HG03135 (cell line): ENCODE results near the gene SLC16A5.
"Not testable (repeated sequence)": the region's sequence is repeated elsewhere in the genome, so short reads cannot be mapped to it uniquely, and the experiment has no call there.

ENCODE experiments used
- ATAC-seq: cut with Tn5 transposase; IDR thresholded peaks from one replicate; pipeline ENCODE4 v1.9.1; 2021; ENCODE audit warnings: mild to moderate bottlenecking, moderate library complexity; ENCODE audit not compliant: unreplicated experiment

The SLC16A5 gene

GRCh38 chr17:75131278-75132017 is 43.7 kb downstream of the SLC16A5 start, which contains the start of gene NT5C:
TSS of gene NT5C (minus strand) at chr17:75131742. CDS start at chr17:75131707, 35 bp downstream.
- peak; percentile 75 for ATAC-seq

DNA sequence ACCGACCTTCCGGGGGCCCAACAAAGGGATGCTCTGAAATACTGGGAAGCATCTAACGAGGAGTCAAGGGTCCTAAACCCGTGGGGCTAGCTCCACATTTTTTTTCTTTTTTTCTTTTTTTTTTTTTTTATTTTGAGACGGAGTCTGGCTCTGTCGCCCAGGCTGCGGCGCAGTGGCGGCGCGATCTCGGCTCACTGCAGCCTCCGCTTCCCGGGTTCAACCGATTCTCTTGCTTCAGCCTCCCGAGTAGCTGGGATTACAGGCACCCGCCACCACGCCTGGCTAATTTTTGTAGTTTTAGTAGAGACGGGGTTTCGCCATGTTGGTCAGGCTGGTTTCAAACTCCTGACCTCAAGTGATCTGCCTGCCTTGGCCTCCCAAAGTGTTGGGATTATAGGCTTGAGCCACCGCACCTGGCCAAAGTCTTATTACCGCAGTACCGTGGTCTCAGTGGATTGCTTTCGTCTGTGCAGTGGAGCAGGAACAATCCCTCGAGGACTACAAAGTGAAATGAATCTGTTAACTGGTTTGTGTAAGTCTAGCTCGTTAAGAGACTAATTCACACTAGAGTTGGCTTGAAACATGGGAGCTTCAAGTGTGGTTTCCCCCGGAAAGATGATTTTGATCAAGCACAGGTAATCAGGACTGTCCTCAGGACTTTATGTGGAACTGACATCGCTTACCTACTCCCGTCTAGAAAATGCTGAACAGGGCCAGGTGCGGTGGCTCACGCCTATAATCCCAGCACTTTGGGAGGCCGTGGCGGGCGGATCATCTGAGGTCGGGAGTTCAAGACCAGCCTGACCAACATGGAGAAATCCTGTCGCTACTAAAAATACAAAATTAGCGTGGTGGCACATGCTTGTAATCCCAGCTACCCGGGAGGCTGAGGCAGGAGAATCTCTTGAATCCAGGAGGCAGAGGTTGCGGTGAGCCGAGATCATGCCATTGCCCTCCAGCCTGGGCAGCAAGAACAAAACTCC is 44.6 kb downstream of the SLC16A5 start:
- not testable (repeated sequence) for ATAC-seq

GRCh38 chr17:75133001-75133400 is 45.2 kb downstream of the SLC16A5 start:
- no peak for ATAC-seq

GRCh38 chr17:75133607-75134347 is 46.0 kb downstream of the SLC16A5 start:
- not testable (repeated sequence) for ATAC-seq

DNA sequence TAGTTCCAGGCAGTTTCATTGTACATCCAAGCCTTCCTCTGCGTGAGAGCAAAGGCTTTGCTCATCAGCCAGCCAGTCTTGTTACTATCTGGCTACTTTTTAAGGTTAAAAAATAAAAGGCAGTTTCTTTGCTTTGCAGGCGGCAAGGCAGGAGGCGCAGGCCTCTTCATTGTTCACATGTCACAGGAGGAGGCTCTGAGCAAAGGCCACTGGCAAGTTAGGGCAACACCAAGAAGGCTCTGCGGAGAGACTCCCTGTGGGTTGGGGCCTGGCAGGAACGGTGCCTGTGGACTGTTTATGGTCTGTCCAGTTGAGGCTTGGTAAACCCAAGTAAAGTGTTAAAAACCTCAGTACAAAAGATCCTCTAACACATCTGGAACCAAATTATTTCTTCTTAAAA is 47.7 kb downstream of the SLC16A5 start:
- ATAC-seq = no peak

DNA sequence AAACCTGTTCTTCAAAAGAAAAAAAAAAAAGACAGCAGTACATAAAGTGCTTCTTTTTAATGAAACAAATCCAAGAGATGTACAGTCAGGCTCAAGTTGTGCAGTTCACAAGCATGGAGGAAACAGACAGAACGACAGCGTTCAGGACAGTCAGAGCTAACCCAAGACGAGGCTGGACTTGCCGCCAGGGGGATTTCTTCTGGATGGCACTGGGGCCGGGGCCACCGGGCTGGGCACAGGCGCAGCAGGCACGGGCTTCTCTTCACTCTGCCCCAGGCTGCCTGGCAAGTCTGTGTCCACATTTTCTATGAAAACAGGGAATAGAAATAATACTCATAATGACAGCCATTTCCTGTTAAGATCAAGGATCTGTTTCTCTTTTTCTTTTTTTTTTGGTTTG is 48.2 kb downstream of the SLC16A5 start:
- no peak for ATAC-seq

DNA sequence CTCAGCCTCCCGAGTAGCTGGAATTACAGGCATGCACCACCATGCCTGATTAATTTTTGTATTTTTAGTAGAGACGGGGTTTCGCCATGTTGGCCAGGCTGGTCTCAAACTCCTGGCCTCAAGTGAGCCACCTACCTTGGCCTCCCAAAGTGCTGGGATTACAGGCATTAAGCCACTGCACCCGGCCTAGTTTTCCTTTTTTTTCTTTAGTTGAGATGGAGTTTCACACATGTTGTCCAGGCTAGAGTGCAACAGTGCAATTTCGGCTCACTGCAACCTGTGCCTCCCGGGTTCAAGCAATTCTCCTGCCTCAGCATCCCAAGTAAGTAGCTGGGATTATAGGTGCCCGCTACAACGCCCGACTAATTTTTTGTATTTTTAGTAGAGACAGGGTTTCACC is 50.0 kb downstream of the SLC16A5 start:
- ATAC-seq = not testable (repeated sequence)

- no peak for ATAC-seq
Observed at GRCh38 chr17:75138519-75138918, 50.8 kb downstream of the SLC16A5 start.

DNA sequence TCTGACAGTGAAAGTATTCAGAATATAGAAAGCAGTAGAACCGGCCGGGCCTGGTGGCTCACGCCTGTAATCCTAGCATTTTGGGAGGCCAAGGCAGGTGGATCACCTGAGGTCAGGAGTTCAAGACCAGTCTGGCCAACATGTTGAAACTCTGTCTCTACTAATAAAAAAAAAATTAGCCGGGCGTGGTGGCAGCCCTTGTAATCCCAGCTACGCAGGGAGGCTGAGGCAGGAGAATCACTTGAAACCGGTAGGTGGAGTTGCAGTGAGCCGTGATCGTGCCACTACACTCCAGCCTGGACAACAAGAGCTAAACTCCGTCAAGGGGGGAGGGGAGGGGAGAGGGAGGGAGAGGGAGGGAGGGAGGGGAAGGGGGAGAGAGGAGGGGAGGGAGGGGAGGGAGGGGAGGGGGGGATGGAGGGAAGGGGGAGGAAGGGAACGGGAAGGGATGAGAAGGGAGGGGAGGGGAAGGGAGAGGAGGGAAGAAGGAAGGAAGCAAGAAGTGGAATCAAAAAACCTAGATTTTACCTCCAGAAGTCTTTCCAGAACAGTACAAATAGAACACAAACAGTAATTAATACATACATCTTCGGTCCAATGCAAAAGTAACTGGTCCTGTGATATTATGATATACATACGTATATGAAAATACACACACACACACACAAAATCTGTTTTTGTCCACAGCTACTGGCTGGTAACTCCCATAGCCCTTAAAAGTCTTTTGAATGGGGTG is 54.6 kb downstream of the SLC16A5 start:
- no peak for ATAC-seq

DNA sequence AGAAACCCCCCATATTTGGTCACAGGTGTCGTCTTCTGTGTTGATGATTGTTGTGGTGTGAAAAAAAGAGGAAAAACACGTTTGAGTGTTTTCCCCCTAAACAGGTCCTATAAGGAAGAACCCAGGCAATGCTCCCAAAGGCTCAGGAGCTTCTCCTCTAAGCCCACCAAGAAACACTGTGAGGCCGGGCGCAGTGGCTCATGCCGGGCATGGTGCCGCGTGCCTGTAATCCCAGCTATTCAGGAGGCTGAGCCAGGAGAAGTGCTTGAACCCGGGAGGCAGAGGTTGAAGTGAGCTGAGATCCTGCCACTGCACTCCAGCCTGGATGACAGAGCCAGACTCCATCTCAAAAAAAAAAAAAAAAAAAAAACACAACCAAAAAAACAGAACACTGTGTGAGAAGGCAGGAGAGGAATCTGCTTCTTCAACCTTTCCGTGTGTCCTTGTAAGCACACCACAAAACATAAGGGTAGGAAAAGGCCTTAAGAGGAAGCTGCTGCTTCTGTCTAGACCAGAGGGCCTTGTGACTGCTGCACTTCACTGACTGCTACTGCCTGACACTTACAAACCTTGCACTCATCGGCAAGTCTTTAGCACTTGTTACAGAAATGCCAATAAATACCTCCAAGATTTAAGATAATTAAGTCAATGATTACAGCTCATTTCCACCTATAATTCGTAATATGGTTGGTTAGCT is 57.2 kb downstream of the SLC16A5 start:
- ATAC-seq = no peak

DNA sequence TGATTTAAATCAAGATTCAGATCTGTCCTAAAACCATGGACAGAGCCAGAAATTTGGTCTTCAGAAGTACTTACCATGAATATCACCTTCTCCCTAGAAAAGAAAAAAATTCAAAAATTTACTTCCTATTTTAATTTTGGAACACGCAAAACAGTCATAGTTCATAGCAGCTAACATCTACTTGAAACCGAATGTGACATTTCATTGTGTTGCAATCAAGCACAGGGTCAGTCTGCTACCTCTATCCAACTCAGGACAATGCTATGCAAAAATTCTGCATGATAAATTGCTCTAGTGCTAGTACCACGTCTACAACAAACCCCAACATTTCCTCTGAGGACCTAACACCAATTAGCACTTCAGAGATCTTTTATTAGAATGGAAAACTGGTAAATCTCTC is 58.8 kb downstream of the SLC16A5 start:
- no peak for ATAC-seq

GRCh38 chr17:75147878-75148546 is 60.3 kb downstream of the SLC16A5 start:
- no peak for ATAC-seq

- ATAC-seq = no peak
Observed at GRCh38 chr17:75151930-75152329, 64.2 kb downstream of the SLC16A5 start.

DNA sequence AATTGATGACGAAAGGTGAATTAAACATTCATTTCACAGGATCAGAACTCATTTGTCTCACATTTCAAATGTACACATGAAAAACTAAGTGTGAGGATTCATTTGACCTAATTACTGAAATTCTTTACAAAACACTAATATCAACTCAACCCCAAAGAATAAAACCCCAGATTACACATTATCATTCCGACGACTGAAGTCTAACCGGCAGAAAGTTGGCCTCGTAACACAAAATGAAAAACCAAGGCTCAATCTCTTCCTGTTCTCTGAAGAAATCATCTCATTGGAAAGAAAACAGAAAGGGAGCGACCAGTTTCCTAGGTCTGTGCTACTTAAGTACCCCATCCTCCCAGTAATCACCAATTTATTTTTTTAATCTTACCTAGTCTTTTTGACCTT is 64.8 kb downstream of the SLC16A5 start:
- ATAC-seq = no peak

- no peak for ATAC-seq
Observed at GRCh38 chr17:75152922-75153779, 65.4 kb downstream of the SLC16A5 start.

DNA sequence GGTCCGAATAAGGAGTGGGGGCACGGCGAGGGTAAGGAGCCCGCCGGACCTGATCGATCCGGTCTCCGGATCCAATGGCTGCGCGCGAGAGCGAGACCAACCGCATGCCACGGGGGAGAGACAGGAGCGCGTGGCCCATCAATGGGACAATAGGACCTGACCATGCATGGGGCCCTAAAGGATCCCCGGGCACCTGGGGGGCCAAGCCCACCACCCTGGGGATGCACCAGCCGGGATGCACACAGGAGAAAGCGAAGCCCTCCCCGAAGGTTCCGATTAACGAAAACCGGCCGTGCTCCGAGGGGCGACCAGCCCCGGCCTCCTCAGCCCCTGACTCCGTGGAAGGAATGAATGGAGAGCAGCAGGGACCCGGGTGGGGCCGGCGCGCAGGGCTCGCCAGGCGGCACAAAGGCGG is 66.0 kb downstream of the SLC16A5 start:
- ATAC-seq = peak; percentile 10

DNA sequence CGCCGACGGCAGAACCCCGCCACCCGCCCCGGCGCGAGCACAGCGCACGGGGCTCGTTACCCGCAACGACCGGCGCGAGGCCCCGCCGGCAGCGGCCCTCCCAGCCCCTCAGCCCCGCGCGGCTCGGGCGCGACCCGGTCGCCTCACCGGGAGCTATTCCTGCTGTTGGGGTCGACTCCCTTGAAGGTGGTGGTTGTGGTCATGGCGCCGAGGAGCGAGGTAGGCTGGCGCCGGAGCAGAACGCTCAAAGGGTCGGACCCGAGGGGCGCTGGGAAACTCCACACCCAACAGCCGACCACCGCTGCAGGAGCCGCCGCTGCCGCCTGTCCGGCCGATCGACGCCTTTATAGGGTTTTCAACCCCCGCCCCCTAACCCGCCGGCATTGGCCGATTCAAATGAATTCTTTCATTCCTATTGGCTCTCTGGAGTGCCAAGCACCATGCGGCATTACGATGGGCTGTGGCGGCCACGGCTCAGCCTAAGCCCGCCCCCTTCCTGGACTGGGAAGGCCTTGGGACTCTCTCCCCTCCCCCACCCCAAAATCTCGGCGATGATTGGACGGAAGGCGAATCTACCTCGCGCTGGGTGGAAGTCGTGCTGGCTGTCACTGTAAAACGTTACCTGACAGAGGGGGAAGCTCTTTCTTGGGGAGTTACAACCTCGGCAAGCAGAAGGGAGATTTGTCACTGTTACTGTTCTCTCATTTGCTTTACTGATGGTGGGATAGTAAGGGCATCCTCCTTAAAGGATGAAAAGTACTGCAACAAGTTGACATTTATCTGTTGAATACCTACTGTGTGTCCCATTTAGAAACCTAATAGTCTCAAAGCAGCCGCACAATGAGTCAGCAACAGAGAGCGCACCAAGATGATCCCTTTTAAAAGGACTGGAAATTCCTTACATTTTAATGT is 66.7 kb downstream of the SLC16A5 start, which contains the start of gene JPT1:
TSS of gene JPT1 (minus strand) at position 318 of the 912 bp plus-strand sequence. CDS start at position 203, 115 bp downstream.
- ATAC-seq = peak; percentile 94
